GM12874 (cell line): ENCODE measurements around the gene MMRN2.
A peak's percentile ranks its signal among the peaks of the same experiment; 100 is the strongest.

ENCODE experiments used
- CTCF ChIP-seq: IDR thresholded peaks from 2 replicates; pipeline ENCODE4 v1.5.1; 2011; ENCODE audit warnings: low read depth, mild to moderate bottlenecking, control low read depth, low read length, moderate library complexity; ENCODE audit not compliant: insufficient read depth

Gene MMRN2

GRCh38 chr10:86979296-86979818 is 21.9 kb upstream of the MMRN2 start:
- TF ChIP-seq CTCF: no peak

- TF ChIP-seq CTCF: no peak
Observed at GRCh38 chr10:86976362-86977056, 19.1 kb upstream of the MMRN2 start.

- TF ChIP-seq CTCF: no peak
Observed at GRCh38 chr10:86974484-86974883, 17.1 kb upstream of the MMRN2 start.

GRCh38 chr10:86972613-86973380 is 15.4 kb upstream of the MMRN2 start:
- no peak for TF ChIP-seq CTCF

GRCh38 chr10:86971232-86971991 is 14.0 kb upstream of the MMRN2 start:
- TF ChIP-seq CTCF: 0 out of 2 replicates have a peak, but pooled peaks have one; percentile 18

GRCh38 chr10:86970982-86971231 is 13.5 kb upstream of the MMRN2 start:
- no peak for TF ChIP-seq CTCF
